GM19324 (cell line): Measurements from ENCODE around the gene PLXNC1.

Experiments
- ATAC-seq: cut with Tn5 transposase; IDR thresholded peaks from one replicate; pipeline ENCODE4 v1.9.1; 2021; ENCODE audit warnings: mild to moderate bottlenecking, moderate library complexity; ENCODE audit not compliant: unreplicated experiment, low FRiP score

PLXNC1 gene

DNA sequence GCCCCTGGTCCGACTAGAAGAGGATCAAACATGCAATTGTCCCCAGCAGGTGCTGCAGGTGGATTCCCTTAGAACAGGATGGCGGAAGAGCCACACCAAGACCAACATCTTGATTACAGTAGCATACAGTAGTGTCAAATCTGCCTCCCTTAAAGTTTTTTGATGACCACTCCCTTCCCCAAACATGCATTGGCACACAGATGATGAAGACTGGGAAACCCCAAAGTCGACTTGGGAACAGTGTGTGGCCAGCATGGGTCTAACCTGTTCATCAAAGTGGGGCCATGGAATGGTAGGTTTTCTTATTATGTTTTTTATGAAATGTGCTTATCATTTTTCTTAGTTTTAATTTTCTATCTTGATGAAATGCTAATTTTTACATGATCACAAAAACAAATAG, 8.8 kb downstream of the PLXNC1 start:
- ATAC-seq = no peak

DNA sequence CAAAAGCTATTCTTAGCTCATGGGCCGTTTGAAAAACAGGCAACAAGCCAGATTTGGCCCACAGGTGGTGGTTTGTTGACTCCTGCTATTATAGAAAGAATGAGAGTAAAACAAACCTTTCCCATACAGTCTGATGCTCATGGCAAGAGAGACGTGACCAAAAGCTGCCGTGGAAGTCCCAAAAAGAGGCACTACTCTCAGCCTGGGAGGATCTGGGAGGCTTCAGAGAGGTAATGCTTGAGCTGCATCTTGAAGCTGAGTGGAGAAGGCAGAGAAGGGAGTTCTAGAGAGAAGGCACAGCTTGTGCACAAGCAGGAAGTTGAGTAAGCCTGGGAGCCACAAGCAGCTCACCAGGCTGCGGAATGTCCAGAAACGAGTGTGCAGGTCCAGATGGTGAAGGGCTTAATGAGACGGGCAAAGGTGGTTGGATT, 9.6 kb downstream of the PLXNC1 start:
- ATAC-seq = no peak

DNA sequence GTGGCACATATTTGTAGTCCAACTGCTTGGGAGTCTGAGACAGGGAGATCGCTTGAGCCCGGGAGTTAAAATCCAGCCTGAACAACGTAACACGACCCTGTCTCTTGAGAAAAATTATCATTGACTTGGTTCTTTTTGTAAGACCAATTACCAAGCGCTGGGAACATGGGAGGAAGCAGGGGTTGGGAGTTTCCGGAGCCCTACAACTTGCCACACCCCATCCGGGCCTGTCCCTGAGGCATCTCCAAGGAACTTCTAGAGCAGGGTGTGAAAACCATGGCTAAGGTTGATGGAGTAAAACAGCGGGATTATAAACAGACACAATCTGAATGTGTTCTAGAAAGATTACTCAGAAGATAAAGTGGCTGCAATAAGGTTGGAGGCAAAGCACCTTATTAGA, 10.3 kb downstream of the PLXNC1 start:
- no peak for ATAC-seq

GRCh38 chr12:94162108-94162507, 13.7 kb downstream of the PLXNC1 start:
- ATAC-seq = no peak

GRCh38 chr12:94163850-94164249, 15.5 kb downstream of the PLXNC1 start:
- no peak for ATAC-seq

DNA sequence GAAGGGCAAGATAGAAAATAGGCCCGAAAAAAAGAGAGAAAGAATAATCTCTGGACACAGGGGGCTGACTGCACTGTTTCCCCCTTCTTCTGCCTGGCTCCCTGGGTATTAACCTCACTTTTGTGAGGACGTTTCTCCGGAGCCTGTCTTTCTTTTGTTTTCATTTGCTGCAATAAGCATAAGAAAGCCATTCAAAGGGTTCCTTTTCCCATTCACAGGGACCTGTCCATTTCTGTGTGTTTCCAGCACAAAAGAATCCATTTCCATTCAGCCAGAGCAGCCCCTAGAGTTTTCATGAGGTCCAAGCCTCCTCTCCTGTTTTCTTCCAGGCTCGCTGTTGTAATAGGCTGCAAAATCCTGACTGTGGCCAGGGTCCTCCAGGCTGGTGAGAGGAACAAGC, 16.8 kb downstream of the PLXNC1 start:
- no peak for ATAC-seq

GRCh38 chr12:94165670-94166364, 17.4 kb downstream of the PLXNC1 start:
- no peak for ATAC-seq

- ATAC-seq = no peak
These were observed 18.8 kb downstream of the PLXNC1 start for GRCh38 chr12:94167071-94167755.

DNA sequence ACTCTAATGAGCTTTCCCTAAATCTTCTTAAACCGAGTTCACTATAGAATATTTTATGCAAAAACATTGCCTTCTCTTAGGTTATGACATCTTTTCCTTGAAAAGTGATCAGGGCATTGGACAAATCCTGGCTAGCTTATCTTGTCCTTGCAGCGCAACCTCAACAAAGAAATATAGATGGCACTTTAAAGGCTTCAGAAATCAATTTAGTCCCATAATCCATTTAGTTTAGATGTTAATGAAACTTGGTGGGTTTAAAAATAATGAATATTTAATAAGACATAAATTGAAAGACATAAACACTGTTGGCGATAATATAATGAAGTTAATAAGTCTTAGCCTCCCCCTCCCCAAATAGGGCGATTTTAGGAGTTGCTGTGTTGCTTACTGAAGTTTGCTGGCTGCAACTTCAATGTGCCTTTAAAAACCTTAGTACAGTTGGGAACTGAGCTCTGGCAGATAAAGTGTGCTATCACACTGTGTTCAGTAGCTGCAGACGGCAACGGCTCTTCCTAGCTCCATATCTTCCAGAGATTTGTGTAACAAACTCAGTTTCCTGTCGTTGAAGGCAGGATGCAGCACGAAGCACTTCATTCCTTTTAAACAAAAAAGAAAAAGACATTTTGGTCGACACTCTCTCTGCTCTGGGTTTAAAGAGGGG, 19.5 kb downstream of the PLXNC1 start:
- ATAC-seq = no peak

GRCh38 chr12:94169495-94169894, 21.1 kb downstream of the PLXNC1 start:
- no peak for ATAC-seq

DNA sequence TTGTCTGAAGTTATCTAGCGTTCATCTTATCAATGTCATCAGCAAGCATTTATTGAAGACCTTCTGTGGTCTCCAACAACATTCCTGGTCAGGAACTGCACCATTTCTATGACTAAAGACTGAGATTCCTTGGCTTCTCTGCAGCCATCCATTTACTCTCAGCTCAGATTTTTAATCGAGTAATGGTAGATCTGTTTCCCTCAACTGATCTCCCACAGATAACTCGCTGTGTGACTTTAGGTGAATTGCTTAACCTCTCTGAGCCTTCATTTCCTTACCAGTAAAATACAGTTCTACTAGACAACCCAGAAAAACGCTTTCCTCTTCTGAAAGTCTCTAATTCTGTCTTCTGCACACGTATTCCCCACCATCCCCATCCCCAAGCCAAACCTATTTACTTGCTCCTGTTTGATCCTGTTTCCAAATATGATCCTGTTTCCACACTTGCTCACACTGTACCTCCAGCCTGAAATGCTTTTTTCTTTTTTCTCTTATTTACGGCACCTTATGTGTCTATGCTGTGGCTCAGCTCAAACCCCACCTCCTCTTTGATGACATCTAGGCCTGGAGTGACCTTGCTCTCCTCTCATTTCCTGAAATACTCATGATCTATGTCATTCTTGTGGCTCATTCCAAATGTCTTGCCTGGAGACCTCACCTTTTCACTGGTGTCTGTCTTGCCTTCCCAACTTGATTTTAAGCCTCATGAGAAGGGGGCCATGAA, 21.8 kb downstream of the PLXNC1 start:
- no peak for ATAC-seq

DNA sequence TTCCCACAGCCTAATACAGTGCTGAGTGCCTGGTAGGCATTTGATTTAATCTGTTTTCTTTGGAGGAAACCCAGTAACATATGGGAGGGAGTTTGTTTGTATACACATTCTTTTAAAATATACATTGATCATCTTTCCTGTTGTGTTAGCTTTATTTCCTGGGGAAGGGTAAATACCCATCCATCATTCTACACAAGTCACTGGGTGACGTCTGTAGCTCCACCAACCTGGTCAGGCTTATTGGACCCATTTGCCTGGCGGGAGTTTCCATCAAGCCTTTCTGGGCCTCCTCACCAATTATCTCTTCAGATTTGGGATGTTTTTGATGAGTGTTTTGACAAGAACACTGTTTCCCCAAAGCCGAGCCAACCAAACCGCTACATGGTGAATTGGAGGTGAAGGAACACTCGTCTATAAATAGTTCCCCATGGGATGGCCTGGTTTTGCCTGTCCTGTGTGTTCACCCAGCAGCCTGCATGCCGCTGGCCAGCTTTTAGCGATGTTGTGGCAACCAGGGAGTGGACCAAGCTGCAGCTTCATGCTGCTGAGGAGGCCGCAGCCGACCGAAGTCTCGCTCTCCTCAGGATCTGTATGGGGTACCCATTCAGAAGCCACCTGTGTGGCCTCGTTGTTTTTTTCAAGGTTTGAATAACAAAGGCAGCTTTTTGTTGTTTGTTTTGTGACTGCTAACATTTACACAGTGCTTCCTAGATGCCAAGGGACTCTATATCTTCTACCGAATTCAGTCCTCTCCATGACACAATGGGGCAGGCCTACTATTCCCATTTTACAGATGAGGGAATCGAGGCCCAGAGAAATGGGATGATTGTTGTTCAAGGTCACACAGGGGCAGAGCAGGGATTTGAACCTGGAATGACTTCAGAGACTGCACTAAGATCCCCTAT, 22.6 kb downstream of the PLXNC1 start:
- ATAC-seq = no peak

DNA sequence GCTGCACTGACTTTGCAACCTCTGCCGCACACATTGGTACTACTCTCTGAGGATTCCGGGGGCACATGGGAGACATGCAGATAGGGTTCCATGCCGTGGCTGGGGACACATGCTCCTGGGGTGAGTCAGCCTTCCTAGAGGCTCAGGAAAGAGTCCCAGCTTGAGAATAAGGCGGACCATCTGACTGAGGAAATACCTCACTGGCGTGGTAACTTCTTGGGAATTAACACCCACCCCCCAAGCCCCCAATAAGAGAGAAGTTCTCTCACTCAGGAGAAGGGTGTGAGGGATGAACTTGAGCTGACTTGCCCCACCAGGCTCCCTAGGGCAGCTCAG, 23.2 kb downstream of the PLXNC1 start:
- ATAC-seq = no peak

- no peak for ATAC-seq
These were observed 23.7 kb downstream of the PLXNC1 start for GRCh38 chr12:94172031-94172430.

GRCh38 chr12:94172973-94173372, 24.6 kb downstream of the PLXNC1 start:
- no peak for ATAC-seq

DNA sequence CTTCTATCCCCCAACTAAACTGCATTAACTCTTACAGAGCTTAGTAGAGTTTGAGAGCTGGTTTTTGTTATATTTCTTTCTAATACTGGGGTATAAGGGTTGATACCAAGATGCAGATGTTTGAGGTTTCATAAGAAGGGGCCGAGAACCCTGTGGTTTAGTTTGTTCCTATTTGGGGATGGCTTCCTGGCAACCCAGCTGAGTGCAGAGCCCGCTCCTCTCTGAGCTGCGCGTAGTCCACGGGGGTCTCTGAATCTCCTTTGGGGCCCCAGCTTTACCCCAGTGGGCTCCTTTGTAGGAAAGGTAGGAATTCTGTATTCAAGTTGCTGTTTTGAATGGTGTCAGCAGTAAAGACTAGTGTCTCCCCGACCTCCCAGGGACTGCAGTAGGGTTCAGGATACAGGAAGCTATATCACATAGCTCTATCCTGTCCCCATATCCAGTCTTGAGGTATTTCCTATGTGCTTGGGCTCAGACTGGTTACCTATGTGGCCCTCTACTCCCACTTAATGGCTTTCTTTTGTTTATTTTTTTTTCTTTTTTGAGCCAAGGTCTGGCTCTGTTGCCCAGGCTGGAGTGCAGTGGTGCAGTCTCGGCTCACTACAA, 25.4 kb downstream of the PLXNC1 start:
- peak; percentile 66 for ATAC-seq

GRCh38 chr12:94174576-94174975, 26.2 kb downstream of the PLXNC1 start:
- ATAC-seq = no peak

DNA sequence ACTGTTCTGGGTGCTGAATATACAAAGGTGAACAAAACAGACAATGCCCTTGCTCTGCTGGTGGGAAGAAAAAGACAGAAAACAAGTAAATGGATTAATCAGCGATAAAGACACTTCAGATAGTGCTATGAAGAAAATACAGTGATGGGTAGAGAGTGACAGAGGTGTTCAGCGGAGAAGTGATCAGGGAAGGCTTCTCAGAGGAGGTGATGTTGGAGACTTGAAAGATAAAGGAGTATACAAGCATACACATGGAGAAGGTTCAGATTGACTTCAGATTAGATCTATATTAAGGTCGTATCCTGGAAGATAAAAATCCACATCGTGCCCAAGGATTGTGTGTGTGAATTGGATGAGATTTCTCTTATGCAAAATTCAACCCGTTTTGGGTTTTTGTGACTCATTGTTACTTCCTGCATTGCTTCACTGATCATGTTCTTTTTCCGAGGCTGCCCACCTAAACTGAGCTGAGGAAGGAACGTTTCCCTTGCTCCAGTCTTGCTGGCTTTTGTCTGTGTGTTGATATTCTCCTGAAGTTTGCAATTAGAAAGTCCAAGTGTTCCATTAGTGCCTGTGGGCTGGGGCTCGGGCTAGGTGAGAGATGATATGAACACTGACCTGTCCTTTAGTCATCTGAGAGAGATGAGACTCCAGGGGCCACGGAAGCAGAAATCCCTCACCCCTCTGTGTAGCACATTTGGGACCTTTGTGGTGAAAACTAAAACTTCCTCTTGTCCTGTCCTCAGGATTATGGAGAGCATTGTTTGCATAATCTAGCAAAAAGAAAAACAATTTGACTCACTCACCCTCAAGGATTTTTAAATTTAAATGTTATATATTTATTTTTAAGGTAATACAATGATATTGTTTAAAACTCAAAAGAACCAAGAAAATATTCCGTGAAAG, 27.6 kb downstream of the PLXNC1 start:
- ATAC-seq = no peak

DNA sequence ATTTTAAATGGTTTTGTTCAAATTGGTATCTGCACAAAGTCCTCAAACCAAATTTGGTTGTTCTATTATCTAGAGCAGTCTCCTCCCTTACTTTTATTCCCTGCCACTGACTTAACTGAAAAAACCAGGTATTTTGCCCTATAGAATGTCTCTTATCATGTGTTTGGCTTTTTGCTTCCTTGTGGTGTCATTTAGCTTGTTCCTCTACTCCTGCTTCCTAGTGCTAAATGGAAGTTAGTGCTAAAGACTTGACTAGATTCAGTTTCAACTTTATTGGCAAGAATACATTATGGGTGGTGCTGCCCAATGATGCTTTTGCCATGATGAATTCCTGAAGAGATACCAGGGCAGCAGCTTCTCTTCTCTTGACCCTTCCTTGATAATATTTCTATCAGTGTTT, 29.7 kb downstream of the PLXNC1 start:
- ATAC-seq = no peak
